ENCODE results near the gene PRR18. TPM values are rescaled to one million over a fixed set of nuclear protein-coding genes. Genes with fewer than 3 reads are reported as not detected.

Gene PRR18
- total RNA-seq, 1 experiment from 2014 or later = not detected

DNA sequence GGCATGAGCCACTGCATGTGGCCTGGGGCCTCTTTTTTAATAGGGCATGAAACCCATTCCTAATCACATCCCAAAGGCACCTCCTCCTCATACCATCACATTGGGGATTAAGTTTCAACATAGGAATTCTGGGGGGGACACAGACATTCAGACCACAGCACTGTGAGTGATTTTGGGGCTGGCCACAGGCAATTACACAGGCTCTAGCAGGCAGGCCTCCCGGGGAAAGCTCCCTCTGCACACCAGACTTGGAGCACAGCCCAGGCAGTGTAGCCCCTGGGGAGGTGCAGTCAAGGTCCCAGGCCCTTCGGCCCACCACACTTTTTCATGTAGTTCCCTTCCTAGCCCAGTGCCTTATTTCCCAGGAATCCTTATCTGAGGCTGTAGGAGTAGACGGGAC is 28.7 kb upstream of the PRR18 start:
- H2BK15ac ChIP-seq (ENCODE audit: low read depth, low read length) = no peak overlapping the region
- H3K27me3 Mint-ChIP-seq (ENCODE audit: low read depth) = no peaks in the 10 kb centered on the region
- no peak overlapping the region for H2BK20ac ChIP-seq (ENCODE audit: low read depth, low read length, poor library complexity, severe bottlenecking)
- H3K9me3 ChIP-seq (ENCODE audit: control insufficient read depth, low read depth, low read length) = no peaks in the 10 kb centered on the region
- peaks cover 4% of the 10 kb centered on the region for H3K23me2 ChIP-seq (ENCODE audit: insufficient read length, low read depth, low read length, poor library complexity, severe bottlenecking)
- no peak overlapping the region for H3K4me2 ChIP-seq (ENCODE audit: insufficient read depth, insufficient read length, low read length)
- no peak overlapping the region for H2BK120ac ChIP-seq (ENCODE audit: low read depth, low read length, poor library complexity, severe bottlenecking)
- no peak overlapping the region for H2BK12ac ChIP-seq (ENCODE audit: insufficient read length, low read depth, low read length)
- H3T11ph ChIP-seq (ENCODE audit: low read length) = no peak overlapping the region
- no peak overlapping the region for H3K27ac Mint-ChIP-seq
- no peak overlapping the region for H2AFZ ChIP-seq (ENCODE audit: low read length)
- H3K9ac ChIP-seq (ENCODE audit: extremely low read depth, insufficient read length, low read length) = no peak overlapping the region
- no peak overlapping the region for H3K56ac ChIP-seq (ENCODE audit: insufficient read length, low read depth, low read length)
- H3K4me1 ChIP-seq (ENCODE audit: insufficient read depth, low read length) = no peaks in the 10 kb centered on the region; the same call in 1 of the 2 replicates
- H4K8ac ChIP-seq (replicated peaks; ENCODE audit: insufficient read length, low read depth, low read length) = no peak overlapping the region
- H3K23ac ChIP-seq (ENCODE audit: insufficient read length, low read depth, low read length) = no peak overlapping the region
- no peak for DNase-seq
- no peak overlapping the region for H2AK5ac ChIP-seq (ENCODE audit: insufficient read length, low read length)
- H3K4ac ChIP-seq (ENCODE audit: low read depth, low read length) = no peak overlapping the region
- WGBS (ENCODE audit: extremely low coverage, insufficient read length, low lambda C conversion rate) = no CpG with 5 or more reads among the region's 3 CpGs
- H3K14ac ChIP-seq (ENCODE audit: insufficient read depth, low read length) = no peak overlapping the region
- H4K91ac ChIP-seq (ENCODE audit: insufficient read length, low read depth, low read length) = no peak overlapping the region
- no peak overlapping the region for H3K18ac ChIP-seq (ENCODE audit: insufficient read length, low read depth, low read length)
- peaks cover 14 to 40% (median 19%) of the 10 kb centered on the region in 3 experiments for H3K36me3 Mint-ChIP-seq (ENCODE audit: insufficient read depth in 1 of 3, low read depth in 3 of 3)
- no peak overlapping the region for H3K27ac ChIP-seq (ENCODE audit: insufficient read length, low read depth, low read length)
- H3K4me1 Mint-ChIP-seq = peaks cover 18 to 24% of the 10 kb centered on the region in 2 experiments
- H3K27me3 ChIP-seq (ENCODE audit: insufficient read depth, low read length) = no peaks in the 10 kb centered on the region
- no peak overlapping the region for H3K4me3 Mint-ChIP-seq
- H4K5ac ChIP-seq (ENCODE audit: insufficient read length, low read depth, low read length) = no peak overlapping the region
- peaks cover 31% of the 10 kb centered on the region for H3K79me1 ChIP-seq (ENCODE audit: insufficient read depth, low read depth, low read length, poor library complexity, severe bottlenecking)
- no peaks in the 10 kb centered on the region for H4K20me1 ChIP-seq (ENCODE audit: control insufficient read depth, insufficient read depth, insufficient read length)
- TF ChIP-seq, protein P1, sequence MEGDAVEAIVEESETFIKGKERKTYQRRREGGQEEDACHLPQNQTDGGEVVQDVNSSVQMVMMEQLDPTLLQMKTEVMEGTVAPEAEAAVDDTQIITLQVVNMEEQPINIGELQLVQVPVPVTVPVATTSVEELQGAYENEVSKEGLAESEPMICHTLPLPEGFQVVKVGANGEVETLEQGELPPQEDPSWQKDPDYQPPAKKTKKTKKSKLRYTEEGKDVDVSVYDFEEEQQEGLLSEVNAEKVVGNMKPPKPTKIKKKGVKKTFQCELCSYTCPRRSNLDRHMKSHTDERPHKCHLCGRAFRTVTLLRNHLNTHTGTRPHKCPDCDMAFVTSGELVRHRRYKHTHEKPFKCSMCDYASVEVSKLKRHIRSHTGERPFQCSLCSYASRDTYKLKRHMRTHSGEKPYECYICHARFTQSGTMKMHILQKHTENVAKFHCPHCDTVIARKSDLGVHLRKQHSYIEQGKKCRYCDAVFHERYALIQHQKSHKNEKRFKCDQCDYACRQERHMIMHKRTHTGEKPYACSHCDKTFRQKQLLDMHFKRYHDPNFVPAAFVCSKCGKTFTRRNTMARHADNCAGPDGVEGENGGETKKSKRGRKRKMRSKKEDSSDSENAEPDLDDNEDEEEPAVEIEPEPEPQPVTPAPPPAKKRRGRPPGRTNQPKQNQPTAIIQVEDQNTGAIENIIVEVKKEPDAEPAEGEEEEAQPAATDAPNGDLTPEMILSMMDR (conservative IDR thresholded peaks at IDR 0.05) = no peak
- no peaks in the 10 kb centered on the region; a peak in 1 of 5 replicates for H3K9me3 Mint-ChIP-seq
- peaks cover 59% of the 10 kb centered on the region for H3K79me2 ChIP-seq (ENCODE audit: insufficient read depth, low read length)
- H2BK5ac ChIP-seq (ENCODE audit: insufficient read length, low read length) = no peak overlapping the region
